Esophagus muscularis mucosa (tissue), 4 donors: ENCODE measurements around the gene SPRED1. TPM values are rescaled to one million over a fixed set of nuclear protein-coding genes. Genes with fewer than 3 reads are reported as not detected.
"Not testable (repeated sequence)": the region's sequence is repeated elsewhere in the genome, so short reads cannot be mapped to it uniquely, and the experiment has no call there.

ENCODE experiments used
- DNase-seq: peaks from one replicate; pipeline ENCODE4 v3.0.0-alpha.2; 2017; ENCODE audit errors: extremely low spot score
- H3K27ac ChIP-seq, 4 donors: fragments of 200-600 bp; sonication (generic); replicated peaks in 1 of 4; 1 replicate in 3 of 4; 2 replicates in 1 of 4; pipeline ENCODE4 v1.5.1; 2016 to 2019; ENCODE audit warnings: mild to moderate bottlenecking in 1 of 4
- H3K27me3 ChIP-seq, 4 donors: fragments of 200-600 bp; sonication (generic); one replicate each; pipeline versions ENCODE4 v1.5.1 to v1.6.0; 2016 to 2019
- H3K36me3 ChIP-seq, 4 donors: fragments of 200-600 bp; sonication (generic); one replicate each; pipeline ENCODE4 v1.5.1; 2016 to 2019
- H3K4me1 ChIP-seq, 4 donors: fragments of 200-600 bp; sonication (generic); one replicate each; pipeline ENCODE4 v1.5.1; 2016 to 2019
- H3K4me3 ChIP-seq, 4 donors: fragments of 200-600 bp; sonication (generic); 1 replicate in 2 of 4; 2 replicates in 2 of 4; pipeline ENCODE4 v1.5.1; 2016 to 2019; ENCODE audit warnings: mild to moderate bottlenecking in 4 of 4, moderate library complexity in 1 of 4
- H3K9me3 ChIP-seq, 4 donors: fragments of 200-600 bp; sonication (generic); 1 replicate in 3 of 4; 2 replicates in 1 of 4; pipeline ENCODE4 v1.5.1; 2016 to 2019
- EP300 ChIP-seq: sonication (generic); formaldehyde crosslinking; IDR thresholded peaks from one replicate; pipeline ENCODE4 v1.6.1; 2017; ENCODE audit warnings: antibody characterized with exemption
- POLR2A ChIP-seq: fragments of 450-650 bp; IDR thresholded peaks from one replicate; pipeline ENCODE4 v1.6.1; 2017; ENCODE audit warnings: antibody characterized with exemption, moderate library complexity, mild to moderate bottlenecking, low read depth
- POLR2AphosphoS5 ChIP-seq, 2 donors: sonication (generic); formaldehyde crosslinking; IDR thresholded peaks; one replicate each; pipeline ENCODE4 v1.6.1; 2017; ENCODE audit warnings: antibody characterized with exemption in 2 of 2
- WGBS: methylation state at CpG from one replicate; pipeline ENCODE4 v1.1.5; 2018; 5-methylcytosine and 5-hydroxymethylcytosine counted together
- intact Hi-C: fragments of 100-400 bp; cut with DNase I; formaldehyde crosslinking; loops from one replicate; pipeline ENCODE4 v1.15.1; 2023
- total RNA-seq, 4 donors: library from RNA; depleted of rRNA; stranded (reverse); fragments of >200 nt; gene quantifications; one replicate each; pipeline versions ENCODE4 v1.1.0 to v1.2.1, GENCODE V29; 2016
- TF ChIP-seq, protein P1 (sequence below), 3 experiments: fragments of 200-600 bp in 2 of 3; fragments of 450-650 bp in 1 of 3; sonication (generic) in 2 of 3; IDR thresholded peaks; one replicate each; pipeline ENCODE4 v1.5.1; 2017 to 2019; ENCODE audit warnings: antibody characterized with exemption in 3 of 3, mild to moderate bottlenecking in 2 of 3, moderate library complexity in 1 of 3

SPRED1 gene
- total RNA-seq, 4 donors from 2014 or later = 14.5 to 31.1 (median 19.0) TPM

DNA sequence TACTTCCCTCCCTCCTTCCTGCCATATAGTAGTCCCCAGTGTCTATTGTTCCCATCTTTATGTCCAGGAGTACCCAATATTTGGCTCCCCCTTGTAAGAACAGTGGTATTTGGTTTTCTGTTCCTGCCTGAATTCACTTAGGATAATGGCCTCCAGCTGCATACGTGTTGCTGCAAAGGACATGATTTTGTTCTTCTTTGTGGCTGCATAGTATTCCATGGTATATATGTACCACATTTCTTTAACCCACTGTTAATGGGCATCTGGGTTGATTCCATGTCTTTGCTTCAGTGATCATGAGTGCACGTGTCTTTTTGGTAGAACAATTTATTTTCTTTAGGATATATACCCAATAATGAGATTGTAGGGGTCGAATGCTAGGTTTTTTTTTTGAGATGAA is 19.3 kb downstream of the SPRED1 start:
- intact Hi-C loops = no loop called here
- no peaks in the 10 kb centered on the region for H3K9me3 ChIP-seq
- H3K4me3 ChIP-seq = no peak overlapping the region
- peaks cover 0 to 4% (median 0%) of the 10 kb centered on the region in 4 donors for H3K36me3 ChIP-seq
- TF ChIP-seq, protein P1, sequence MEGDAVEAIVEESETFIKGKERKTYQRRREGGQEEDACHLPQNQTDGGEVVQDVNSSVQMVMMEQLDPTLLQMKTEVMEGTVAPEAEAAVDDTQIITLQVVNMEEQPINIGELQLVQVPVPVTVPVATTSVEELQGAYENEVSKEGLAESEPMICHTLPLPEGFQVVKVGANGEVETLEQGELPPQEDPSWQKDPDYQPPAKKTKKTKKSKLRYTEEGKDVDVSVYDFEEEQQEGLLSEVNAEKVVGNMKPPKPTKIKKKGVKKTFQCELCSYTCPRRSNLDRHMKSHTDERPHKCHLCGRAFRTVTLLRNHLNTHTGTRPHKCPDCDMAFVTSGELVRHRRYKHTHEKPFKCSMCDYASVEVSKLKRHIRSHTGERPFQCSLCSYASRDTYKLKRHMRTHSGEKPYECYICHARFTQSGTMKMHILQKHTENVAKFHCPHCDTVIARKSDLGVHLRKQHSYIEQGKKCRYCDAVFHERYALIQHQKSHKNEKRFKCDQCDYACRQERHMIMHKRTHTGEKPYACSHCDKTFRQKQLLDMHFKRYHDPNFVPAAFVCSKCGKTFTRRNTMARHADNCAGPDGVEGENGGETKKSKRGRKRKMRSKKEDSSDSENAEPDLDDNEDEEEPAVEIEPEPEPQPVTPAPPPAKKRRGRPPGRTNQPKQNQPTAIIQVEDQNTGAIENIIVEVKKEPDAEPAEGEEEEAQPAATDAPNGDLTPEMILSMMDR (IDR thresholded peaks at IDR 0.05) = no peak
- TF ChIP-seq POLR2A (no peak), POLR2AphosphoS5 (IDR thresholded peaks at IDR 0.05) (no peak), EP300 (no peak)
- H3K4me1 ChIP-seq = peaks cover 21 to 45% (median 34%) of the 10 kb centered on the region in 4 donors
- H3K27ac ChIP-seq = no peak overlapping the region
- WGBS = 95% methylated on average over 3 of the region's 3 CpGs
- DNase-seq = no peak
- no peaks in the 10 kb centered on the region for H3K27me3 ChIP-seq

DNA sequence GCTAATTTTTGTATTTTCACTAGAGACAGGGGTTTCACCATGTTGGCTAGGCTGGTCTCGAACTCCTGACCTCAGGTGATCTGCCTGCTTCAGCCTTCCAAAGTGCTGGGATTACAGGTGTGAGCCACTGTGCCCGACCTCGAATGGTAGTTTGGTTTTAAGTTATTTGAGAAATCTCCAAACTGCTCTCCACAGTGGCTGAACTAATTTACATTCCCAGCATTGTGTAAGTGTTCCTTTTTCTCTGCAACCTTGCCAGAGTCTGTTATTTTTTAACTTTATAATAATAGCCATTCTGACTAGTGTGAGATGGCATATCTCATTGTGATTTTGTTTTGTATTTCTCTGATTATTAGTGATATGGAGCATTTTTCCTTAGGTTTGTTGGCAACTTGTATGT is 19.8 kb downstream of the SPRED1 start:
- intact Hi-C loops, DNase-seq, H3K9me3 ChIP-seq, H3K36me3 ChIP-seq, H3K27me3 ChIP-seq, H3K4me3 ChIP-seq, H3K27ac ChIP-seq: not testable (repeated sequence)
- H3K4me1 ChIP-seq = peaks cover 21 to 40% (median 32%) of the 10 kb centered on the region in 4 donors
- WGBS = 67% methylated on average over 3 of the region's 3 CpGs

DNA sequence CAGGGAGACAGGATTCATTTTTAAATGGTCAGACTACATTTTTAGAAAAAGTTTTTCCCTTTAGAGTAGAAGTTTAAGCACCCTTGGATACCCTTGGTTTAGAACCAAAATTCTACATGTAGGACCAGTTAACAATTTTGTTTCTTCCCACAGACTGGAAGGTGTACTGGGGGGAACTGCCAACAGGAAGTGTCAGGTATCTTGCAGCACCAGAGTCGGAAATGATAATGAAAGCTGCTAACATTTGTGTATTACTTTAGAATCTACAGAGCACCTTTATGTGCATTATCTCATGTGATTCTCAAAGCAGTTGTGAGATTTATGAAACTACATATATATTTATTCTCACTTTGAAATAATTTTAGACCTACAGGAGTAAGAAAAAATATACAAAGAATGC is 21.5 kb downstream of the SPRED1 start:
- Histone ChIP-seq H3K4me1 (peaks cover 21 to 40% (median 27%) of the 10 kb centered on the region in 4 donors), H3K4me3 (no peak overlapping the region), H3K9me3 (no peaks in the 10 kb centered on the region), H3K36me3 (peaks cover 0 to 3% (median 0%) of the 10 kb centered on the region in 4 donors), H3K27me3 (no peaks in the 10 kb centered on the region), H3K27ac (no peak overlapping the region)
- DNase-seq = no peak
- TF ChIP-seq, protein P1 (IDR thresholded peaks at IDR 0.05) = no peak
- no peak for TF ChIP-seq POLR2AphosphoS5 (IDR thresholded peaks at IDR 0.05)
- TF ChIP-seq POLR2A = no peak
- no peak for TF ChIP-seq EP300
- WGBS = 57% methylated on average over 1 of the region's 1 CpG
- intact Hi-C loops = no loop called here

DNA sequence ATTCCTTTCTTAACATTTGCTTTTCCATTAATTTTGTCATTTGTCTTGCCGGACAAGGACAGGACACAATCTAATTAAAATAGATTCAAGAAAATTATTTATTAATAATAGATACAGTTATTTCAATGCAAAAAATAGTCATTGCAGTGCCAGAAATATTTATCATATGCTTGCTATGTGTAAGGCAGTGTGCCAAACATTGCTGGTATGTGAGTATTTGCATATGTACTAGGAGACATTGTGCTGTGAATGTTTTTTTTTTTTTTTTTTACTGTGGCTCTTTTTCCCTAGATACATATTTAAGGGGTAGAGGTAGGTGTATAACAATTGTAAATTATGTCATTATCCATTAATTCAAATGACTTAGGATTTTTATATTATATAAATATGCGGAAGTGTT is 23.3 kb downstream of the SPRED1 start:
- no peaks in the 10 kb centered on the region for H3K9me3 ChIP-seq
- intact Hi-C loops = no loop called here
- TF ChIP-seq POLR2AphosphoS5 (IDR thresholded peaks at IDR 0.05) (no peak), EP300 (no peak), POLR2A (no peak)
- TF ChIP-seq, protein P1 (IDR thresholded peaks at IDR 0.05) = no peak
- H3K27ac ChIP-seq = no peak overlapping the region
- H3K4me3 ChIP-seq = no peak overlapping the region
- H3K36me3 ChIP-seq = no peaks in the 10 kb centered on the region
- H3K4me1 ChIP-seq = peaks cover 21 to 40% (median 27%) of the 10 kb centered on the region in 4 donors
- no peak for DNase-seq
- H3K27me3 ChIP-seq = no peaks in the 10 kb centered on the region
- WGBS = 42% methylated on average over 2 of the region's 2 CpGs

DNA sequence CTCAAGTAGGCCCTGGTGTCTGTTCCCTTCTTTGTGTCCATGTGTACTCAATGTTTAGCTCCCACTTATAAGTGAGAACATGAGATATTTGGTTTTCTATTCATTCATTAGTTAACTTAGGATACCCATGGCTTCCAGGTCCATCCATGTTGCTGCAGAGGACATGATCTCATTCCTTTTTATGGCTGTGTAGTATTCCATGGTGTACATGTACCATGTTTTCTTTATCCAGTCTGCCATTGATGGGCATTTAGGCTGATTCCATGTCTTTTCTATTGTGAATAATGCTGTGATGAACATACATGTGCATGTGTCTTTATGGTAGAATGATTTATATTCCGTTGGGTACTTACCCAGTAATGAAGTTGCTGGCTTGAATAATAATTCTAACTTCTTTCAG is 24.6 kb downstream of the SPRED1 start:
- H3K27me3 ChIP-seq, DNase-seq, H3K36me3 ChIP-seq, H3K4me3 ChIP-seq, H3K27ac ChIP-seq, H3K9me3 ChIP-seq, intact Hi-C loops: not testable (repeated sequence)
- no CpG with 5 or more reads among the region's 1 CpG for WGBS
- peaks cover 21 to 40% (median 27%) of the 10 kb centered on the region in 4 donors for H3K4me1 ChIP-seq

DNA sequence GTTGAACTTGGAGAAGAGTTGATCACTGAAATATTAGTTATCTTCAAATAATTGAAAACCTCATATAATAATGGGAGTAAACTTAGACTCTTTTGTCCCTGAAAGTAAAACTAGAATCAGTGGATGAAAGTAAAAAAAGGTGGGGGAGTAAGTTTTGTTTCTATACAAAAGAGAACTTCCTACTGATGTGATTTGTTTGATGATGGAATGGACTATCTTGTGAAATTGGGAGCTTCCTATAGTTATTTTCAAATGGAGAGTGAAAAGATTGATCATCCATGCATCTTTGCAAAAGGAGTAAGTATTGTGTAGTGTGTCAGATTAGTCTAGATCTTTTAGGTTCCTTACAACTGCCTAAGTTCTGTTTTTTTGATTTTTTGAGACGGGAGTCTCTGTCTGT is 28.4 kb downstream of the SPRED1 start:
- no peaks in the 10 kb centered on the region for H3K36me3 ChIP-seq
- H3K9me3 ChIP-seq = no peaks in the 10 kb centered on the region
- intact Hi-C loops = no loop called here
- TF ChIP-seq, protein P1 (IDR thresholded peaks at IDR 0.05) = no peak
- TF ChIP-seq POLR2A (no peak), POLR2AphosphoS5 (IDR thresholded peaks at IDR 0.05) (no peak), EP300 (no peak)
- WGBS = 84% methylated on average over 1 of the region's 1 CpG
- peaks cover 0 to 26% (median 14%) of the 10 kb centered on the region in 4 donors for H3K4me1 ChIP-seq
- H3K27me3 ChIP-seq = no peaks in the 10 kb centered on the region
- no peak for DNase-seq
- no peak overlapping the region for H3K27ac ChIP-seq
- no peak overlapping the region for H3K4me3 ChIP-seq
